IMR-90 (cell line): ENCODE measurements around the gene FHAD1. TPM values are rescaled to one million over a fixed set of nuclear protein-coding genes. Genes with fewer than 3 reads are reported as not detected.

Experiments
- ATAC-seq: fragments of 200-7000 bp; cut with Tn5 transposase; 2 replicates; pipeline ENCODE4 v1.9.1; 2020; ENCODE audit warnings: low read depth, mild to moderate bottlenecking, moderate library complexity
- BruUV-seq: library from RNA; stranded (reverse); fragments of 400-500 nt; replicated peaks from 2 replicates; lab custom pipeline; 2021; lab: Mats Ljungman, UMichigan
- CTCF ChIA-PET: fragments of 300-600 bp; formaldehyde crosslinking; extraction: SDS; loops from one replicate; lab custom pipeline; 2021; ENCODE audit warnings: antibody characterized with exemption; lab: Yijun Ruan, JAX
- POLR2A ChIA-PET: fragments of 300-600 bp; sonication (Branson Sonifier 250); formaldehyde crosslinking; loops from one replicate; lab custom pipeline; 2022; ENCODE audit warnings: antibody characterized with exemption; ENCODE audit not compliant: unreplicated experiment; lab: Charles Lee
- DNase-seq: peaks from one replicate; pipeline ENCODE4 v3.0.0; 2013
- H2AFZ ChIP-seq: replicated peaks from 2 replicates; pipeline ENCODE3; 2013; ENCODE audit warnings: low read length, mild to moderate bottlenecking; ENCODE audit not compliant: poor library complexity
- H2AK5ac ChIP-seq: 2 replicates; pipeline ENCODE4 v1.6.1; 2013; ENCODE audit warnings: low read depth, low read length, inconsistent platforms
- H2AK9ac ChIP-seq: replicated peaks from 2 replicates; pipeline ENCODE3; 2013; ENCODE audit warnings: mild to moderate bottlenecking, low read depth, low read length, moderate library complexity; ENCODE audit not compliant: poor library complexity
- H2BK120ac ChIP-seq: 2 replicates; pipeline ENCODE4 v1.6.1; 2013; ENCODE audit warnings: low read depth, low read length, inconsistent platforms
- H2BK15ac ChIP-seq: 3 replicates; pipeline ENCODE4 v1.6.1; 2013; ENCODE audit warnings: low read depth, low read length, inconsistent platforms
- H2BK20ac ChIP-seq: 2 replicates; pipeline ENCODE4 v1.6.1; 2013; ENCODE audit warnings: low read depth, mild to moderate bottlenecking, inconsistent platforms, low read length, moderate library complexity
- H2BK5ac ChIP-seq: 2 replicates; pipeline ENCODE4 v1.6.1; 2013; ENCODE audit warnings: mild to moderate bottlenecking, low read depth, low read length, inconsistent platforms; ENCODE audit not compliant: poor library complexity, severe bottlenecking
- H3K14ac ChIP-seq: replicated peaks from 2 replicates; pipeline ENCODE4 v1.6.1; 2013; ENCODE audit warnings: low read depth, low read length, inconsistent platforms
- H3K18ac ChIP-seq: 2 replicates; pipeline ENCODE4 v1.6.1; 2013; ENCODE audit warnings: low read depth, low read length, control low read depth
- H3K23ac ChIP-seq: 2 replicates; pipeline ENCODE4 v1.6.1; 2013; ENCODE audit warnings: low read depth, low read length, inconsistent platforms
- H3K27ac ChIP-seq: 2 replicates; pipeline ENCODE4 v1.5.1; 2013; ENCODE audit warnings: mild to moderate bottlenecking, control low read depth, low read length; ENCODE audit not compliant: insufficient read depth
- H3K27me3 ChIP-seq: 2 replicates; pipeline ENCODE4 v1.6.1; 2013; ENCODE audit warnings: low read length; ENCODE audit not compliant: control insufficient read depth, insufficient read depth
- H3K36me3 ChIP-seq: 2 replicates; pipeline ENCODE4 v1.6.1; 2013; ENCODE audit warnings: low read length, mixed read lengths; ENCODE audit not compliant: control insufficient read depth, insufficient read depth
- H3K4ac ChIP-seq: 2 replicates; pipeline ENCODE4 v1.6.1; 2013; ENCODE audit warnings: low read depth, low read length, inconsistent platforms
- H3K4me1 ChIP-seq: 2 replicates; pipeline ENCODE4 v1.6.1; 2013; ENCODE audit warnings: low read length, mixed read lengths; ENCODE audit not compliant: control insufficient read depth, insufficient read depth
- H3K4me2 ChIP-seq: 2 replicates; pipeline ENCODE4 v1.6.1; 2013; ENCODE audit warnings: low read depth, mild to moderate bottlenecking, control low read depth, low read length, moderate library complexity
- H3K4me3 ChIP-seq: 2 replicates; pipeline ENCODE4 v1.5.1; 2013; ENCODE audit warnings: low read depth, mild to moderate bottlenecking, control low read depth, low read length, moderate library complexity; ENCODE audit not compliant: insufficient read depth
- H3K56ac ChIP-seq: 2 replicates; pipeline ENCODE4 v1.6.1; 2013; ENCODE audit warnings: low read length, inconsistent platforms; ENCODE audit not compliant: insufficient read depth; ENCODE audit errors: extremely low read depth
- H3K79me1 ChIP-seq, 2 experiments: 2 replicates each; pipeline ENCODE4 v1.6.1; 2013; ENCODE audit warnings: low read length in 2 of 2, inconsistent platforms in 1 of 2, low read depth in 1 of 2
- H3K9ac ChIP-seq: 2 replicates; pipeline ENCODE4 v1.6.1; 2013; ENCODE audit warnings: low read depth, low read length, control low read depth
- H3K9me1 ChIP-seq: 2 replicates; pipeline ENCODE4 v1.6.1; 2013; ENCODE audit warnings: low read length, inconsistent platforms; ENCODE audit not compliant: insufficient read depth
- H3K9me3 ChIP-seq: 2 replicates; pipeline ENCODE4 v1.6.1; 2013; ENCODE audit warnings: low read length; ENCODE audit not compliant: control insufficient read depth, insufficient read depth
- H4K20me1 ChIP-seq: 2 replicates; pipeline ENCODE4 v1.6.1; 2013; ENCODE audit warnings: low read length, inconsistent platforms; ENCODE audit not compliant: insufficient read depth
- H4K5ac ChIP-seq: 2 replicates; pipeline ENCODE4 v1.6.1; 2013; ENCODE audit warnings: mild to moderate bottlenecking, low read depth, low read length, control low read depth
- H4K8ac ChIP-seq, 2 experiments: 2 replicates each; pipeline ENCODE4 v1.6.1; 2013; ENCODE audit warnings: low read depth in 2 of 2, low read length in 2 of 2, control low read depth in 1 of 2, inconsistent platforms in 1 of 2
- H4K91ac ChIP-seq: 2 replicates; pipeline ENCODE4 v1.6.1; 2013; ENCODE audit warnings: low read depth, low read length, inconsistent platforms; ENCODE audit not compliant: insufficient read depth
- CEBPB ChIP-seq: IDR thresholded peaks from 2 replicates; pipeline ENCODE4 v1.6.1; 2012; ENCODE audit warnings: low read depth, low read length, improper control_type of control experiment
- CHD1 ChIP-seq: IDR thresholded peaks from 2 replicates; pipeline ENCODE4 v1.6.1; 2012; ENCODE audit warnings: low read depth, low read length, improper control_type of control experiment
- FOS ChIP-seq: fragments of 150-350 bp; IDR thresholded peaks from 2 replicates; pipeline ENCODE4 v1.6.1; 2016; ENCODE audit warnings: low read depth, low read length
- MAFK ChIP-seq: IDR thresholded peaks from 2 replicates; pipeline ENCODE4 v1.6.1; 2012; ENCODE audit warnings: low read depth, low read length, improper control_type of control experiment
- MXI1 ChIP-seq: IDR thresholded peaks from 2 replicates; pipeline ENCODE4 v1.6.1; 2012; ENCODE audit warnings: low read depth, mild to moderate bottlenecking, low read length, moderate library complexity, borderline replicate concordance
- RAD21 ChIP-seq: IDR thresholded peaks from 2 replicates; pipeline ENCODE4 v1.6.1; 2012; ENCODE audit warnings: low read length, improper control_type of control experiment
- RFX5 ChIP-seq: IDR thresholded peaks from 2 replicates; pipeline ENCODE4 v1.8.0; 2012; ENCODE audit warnings: low read depth, mild to moderate bottlenecking, low read length, moderate library complexity
- whole genome bisulfite sequencing, 2 experiments: methylation state at CpG; one replicate each; pipeline versions ENCODE4 v1.1.5 to v1.1.7; 2013; ENCODE audit warnings: missing lambda C conversion rate in 2 of 2; ENCODE audit not compliant: insufficient read length in 1 of 2; ENCODE audit errors: extremely low coverage in 2 of 2; 5-methylcytosine and 5-hydroxymethylcytosine counted together
- dilution Hi-C: fragments of 300-500 bp; cut with HindIII; formaldehyde crosslinking; loops from one replicate; pipeline ENCODE4 v1.14.3; 2018; ENCODE audit warnings: low sequenced_read_pairs; ENCODE audit not compliant: unreplicated experiment
- in situ Hi-C: fragments of 300-500 bp; cut with MboI; formaldehyde crosslinking; loops from 3 replicates; pipeline ENCODE4 v1.14.3; 2019; ENCODE audit warnings: low sequenced_read_pairs, inconsistent platforms, mixed read lengths
- intact Hi-C: fragments of 100-400 bp; cut with micrococcal nuclease; formaldehyde crosslinking; loops from 2 replicates; pipeline ENCODE4 v1.10.0; 2022
- polyA plus RNA-seq, 3 experiments: library from polyadenylated mRNA; depleted of rRNA; stranded (reverse); fragments of >200 nt; gene quantifications; 2 replicates each; pipeline ENCODE4 v1.2.3, GENCODE V29; 2012; ENCODE audit warnings: low replicate concordance in 1 of 3
- total RNA-seq: library from RNA; depleted of rRNA; stranded (reverse); fragments of >200 nt; gene quantifications from 2 replicates; pipeline ENCODE4 v1.2.3, GENCODE V29; 2012
- TF ChIP-seq, protein P1 (sequence below): conservative IDR thresholded peaks from 2 replicates; pipeline ENCODE4 v1.5.1; 2012; ENCODE audit warnings: mild to moderate bottlenecking, low read depth, low read length, improper control_type of control experiment

The FHAD1 gene
- total and polyA plus RNA-seq, 2 of the 4 experiments (the other 2 are of a cell fraction) = not detected

DNA sequence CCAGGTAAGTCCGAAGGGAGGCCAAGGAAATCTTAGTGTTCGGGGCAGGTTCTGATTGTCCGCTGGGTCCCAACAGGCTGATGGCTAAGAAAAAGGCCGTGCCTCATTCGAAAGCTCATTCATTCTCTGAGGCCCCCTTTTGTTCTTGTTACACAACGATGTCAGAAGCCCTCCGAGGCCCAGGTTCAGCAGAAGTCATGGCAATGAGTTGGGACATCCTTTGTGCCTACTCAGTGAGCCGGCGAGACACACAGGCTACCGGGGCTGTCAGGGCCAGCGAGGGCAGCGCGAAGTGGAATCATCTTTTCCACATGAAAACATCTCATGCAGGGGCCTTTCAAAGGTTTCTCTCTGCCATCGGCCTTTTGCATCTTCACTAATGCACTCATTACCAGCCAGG lies 113.7 kb downstream of the FHAD1 start:
- Histone ChIP-seq H3K4me2 (no peak overlapping the region), H3K9me1 (peaks cover 5% of the 10 kb centered on the region; the same call in 1 of the 2 replicates), H4K20me1 (no peaks in the 10 kb centered on the region), H3K9ac (no peak overlapping the region), H3K27ac (no peak overlapping the region), H3K9me3 (no peaks in the 10 kb centered on the region), H2BK15ac (no peak overlapping the region), H2AK5ac (no peak overlapping the region), H3K56ac (no peak overlapping the region), H3K4me3 (no peak overlapping the region), H2BK5ac (no peak overlapping the region), H3K4me1 (peaks cover 4% of the 10 kb centered on the region; the same call in 1 of the 2 replicates), H4K91ac (no peak overlapping the region), H3K4ac (no peak overlapping the region), H3K79me1 (no peaks in the 10 kb centered on the region), H4K5ac (no peak overlapping the region), H3K23ac (no peak overlapping the region), H3K14ac (no peak overlapping the region), H3K36me3 (no peaks in the 10 kb centered on the region), H4K8ac (no peak overlapping the region), H2AK9ac (no peak overlapping the region), H2BK120ac (no peak overlapping the region), H3K27me3 (no peaks in the 10 kb centered on the region), H2BK20ac (no peak overlapping the region), H3K18ac (no peak overlapping the region), H2AFZ (no peak overlapping the region)
- no peak for DNase-seq
- intact Hi-C loops = no loop called here
- TF ChIP-seq MXI1 (no peak), RAD21 (no peak), MAFK (no peak), FOS (no peak), CHD1 (no peak), RFX5 (no peak), CEBPB (no peak)
- TF ChIP-seq, protein P1, sequence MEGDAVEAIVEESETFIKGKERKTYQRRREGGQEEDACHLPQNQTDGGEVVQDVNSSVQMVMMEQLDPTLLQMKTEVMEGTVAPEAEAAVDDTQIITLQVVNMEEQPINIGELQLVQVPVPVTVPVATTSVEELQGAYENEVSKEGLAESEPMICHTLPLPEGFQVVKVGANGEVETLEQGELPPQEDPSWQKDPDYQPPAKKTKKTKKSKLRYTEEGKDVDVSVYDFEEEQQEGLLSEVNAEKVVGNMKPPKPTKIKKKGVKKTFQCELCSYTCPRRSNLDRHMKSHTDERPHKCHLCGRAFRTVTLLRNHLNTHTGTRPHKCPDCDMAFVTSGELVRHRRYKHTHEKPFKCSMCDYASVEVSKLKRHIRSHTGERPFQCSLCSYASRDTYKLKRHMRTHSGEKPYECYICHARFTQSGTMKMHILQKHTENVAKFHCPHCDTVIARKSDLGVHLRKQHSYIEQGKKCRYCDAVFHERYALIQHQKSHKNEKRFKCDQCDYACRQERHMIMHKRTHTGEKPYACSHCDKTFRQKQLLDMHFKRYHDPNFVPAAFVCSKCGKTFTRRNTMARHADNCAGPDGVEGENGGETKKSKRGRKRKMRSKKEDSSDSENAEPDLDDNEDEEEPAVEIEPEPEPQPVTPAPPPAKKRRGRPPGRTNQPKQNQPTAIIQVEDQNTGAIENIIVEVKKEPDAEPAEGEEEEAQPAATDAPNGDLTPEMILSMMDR = no peak
- dilution Hi-C loops = no loop called here
- 88% methylated on average over 10 of the region's 14 CpGs; no CpG with 5 or more reads in 1 of the 2 experiments for WGBS, 2 experiments
- POLR2A ChIA-PET = no interaction called here
- CTCF ChIA-PET = no interaction called here
- no TSS peak for BruUV-seq
- ATAC-seq = no peak
- in situ Hi-C loops = no loop called here
